Stimulated activated CD4-positive, alpha-beta T cell treated with anti-CD3 and anti-CD28 coated beads, Interleukin-15, amount 100 ng/mL, for 1 hour (primary cell): ENCODE data around the gene SDK1.

Experiments used
- DNase-seq, 2 donors: peaks; one replicate each; pipeline ENCODE4 v3.0.0-alpha.2; 2020; ENCODE audit warnings: low read depth in 1 of 2, low spot score in 1 of 2

The SDK1 gene

GRCh38 chr7:4167385-4167910 is 866.4 kb downstream of the SDK1 start:
- no peak for DNase-seq

DNA sequence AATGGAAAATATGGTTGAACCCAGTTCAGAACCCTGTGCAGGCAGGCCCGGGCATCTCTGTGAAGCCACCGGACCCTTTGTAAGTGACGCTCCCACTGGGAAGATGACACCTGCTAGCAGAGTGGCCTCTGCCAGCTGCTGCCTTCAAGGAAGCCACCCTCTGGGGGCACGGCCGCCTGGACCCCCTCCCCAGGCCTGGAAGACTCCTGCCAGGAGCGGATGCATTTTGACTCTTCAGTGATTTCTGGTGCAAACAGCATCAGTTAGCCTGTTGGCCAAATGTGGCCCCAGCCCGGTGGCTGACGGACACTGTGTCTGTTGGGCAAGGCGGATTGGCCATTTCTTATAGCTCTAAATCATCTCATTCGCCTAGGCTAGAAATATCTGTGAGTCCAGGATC is 867.0 kb downstream of the SDK1 start:
- DNase-seq = no peak

GRCh38 chr7:4168541-4168940 is 867.5 kb downstream of the SDK1 start:
- DNase-seq = no peak

- no peak for DNase-seq
These were observed 868.4 kb downstream of the SDK1 start for GRCh38 chr7:4169455-4169854.

- no peak for DNase-seq
These were observed 870.1 kb downstream of the SDK1 start for GRCh38 chr7:4170997-4171786.

DNA sequence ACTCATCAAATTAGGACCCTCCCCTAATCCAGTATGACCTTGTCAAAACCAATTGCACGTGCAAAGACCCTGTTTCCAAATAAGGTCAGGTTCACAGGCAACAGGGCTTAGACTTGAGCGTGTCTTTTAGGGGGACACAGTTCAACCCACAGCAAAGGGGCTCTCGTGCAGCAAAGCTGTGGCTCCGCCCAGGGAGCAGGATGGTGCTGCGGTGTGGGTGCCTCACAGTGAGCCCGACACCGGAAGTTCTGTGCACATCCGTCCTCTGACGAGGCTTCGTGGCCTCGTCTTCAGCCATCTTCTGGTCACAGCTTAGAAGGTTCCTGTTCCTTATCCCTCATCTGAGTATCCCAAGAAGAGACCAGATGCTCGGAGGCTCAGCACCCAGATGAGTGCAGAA is 871.8 kb downstream of the SDK1 start:
- DNase-seq = no peak

GRCh38 chr7:4173615-4174014 is 872.6 kb downstream of the SDK1 start:
- DNase-seq = no peak

- no peak for DNase-seq
These were observed 873.0 kb downstream of the SDK1 start for GRCh38 chr7:4174016-4174415.

DNA sequence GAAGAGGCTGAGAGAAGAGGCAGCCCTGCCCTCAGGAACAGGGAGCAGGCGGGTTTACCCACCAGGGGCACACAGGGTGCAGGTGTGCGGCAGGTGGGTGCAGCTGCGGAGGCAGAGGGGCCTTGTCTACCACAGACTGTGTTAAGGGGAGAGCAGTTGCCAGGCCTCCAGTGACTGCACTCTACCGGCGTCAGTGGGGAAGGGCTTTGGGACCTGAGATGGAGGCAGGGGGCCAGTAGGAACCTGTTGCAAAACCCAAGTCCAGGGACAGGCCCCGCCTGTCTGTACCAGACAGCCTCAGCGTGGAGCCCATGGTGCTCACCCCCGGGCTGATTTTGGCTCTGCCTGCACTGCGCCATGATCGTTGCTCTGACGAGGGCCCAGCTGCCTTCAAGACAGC is 873.4 kb downstream of the SDK1 start:
- DNase-seq = no peak

GRCh38 chr7:4174884-4175283 is 873.8 kb downstream of the SDK1 start:
- DNase-seq = no peak

DNA sequence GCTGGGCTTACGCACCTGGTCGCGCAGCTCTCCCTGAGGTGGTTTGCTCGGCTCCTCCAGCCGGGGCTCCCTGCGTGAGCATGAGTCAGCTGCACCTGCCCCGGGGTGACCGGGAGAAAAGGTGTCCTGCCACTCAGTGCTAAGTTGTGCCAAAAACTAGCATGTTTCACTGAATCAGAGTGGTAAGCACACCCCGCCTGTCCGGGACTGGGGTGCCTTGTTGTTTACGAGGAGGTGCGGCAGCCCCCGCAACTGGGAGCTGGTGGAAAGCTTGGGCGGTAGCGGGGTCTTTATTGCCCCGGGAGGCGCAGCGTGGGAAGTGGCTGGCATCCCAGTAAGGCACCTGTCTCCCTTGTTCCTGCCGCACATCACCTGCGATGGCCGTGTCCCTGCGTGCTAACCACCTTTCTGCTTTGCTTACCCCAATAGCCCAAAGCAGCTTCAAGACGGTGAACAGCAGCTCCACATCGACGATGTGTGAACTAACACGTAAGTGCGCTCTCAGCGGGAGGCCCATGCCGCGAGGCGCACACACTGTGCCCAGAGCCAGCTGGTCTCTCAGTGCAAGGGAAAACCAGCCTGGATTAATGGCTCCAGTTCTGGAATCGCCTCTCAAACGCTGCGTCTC is 874.4 kb downstream of the SDK1 start:
- no peak for DNase-seq

DNA sequence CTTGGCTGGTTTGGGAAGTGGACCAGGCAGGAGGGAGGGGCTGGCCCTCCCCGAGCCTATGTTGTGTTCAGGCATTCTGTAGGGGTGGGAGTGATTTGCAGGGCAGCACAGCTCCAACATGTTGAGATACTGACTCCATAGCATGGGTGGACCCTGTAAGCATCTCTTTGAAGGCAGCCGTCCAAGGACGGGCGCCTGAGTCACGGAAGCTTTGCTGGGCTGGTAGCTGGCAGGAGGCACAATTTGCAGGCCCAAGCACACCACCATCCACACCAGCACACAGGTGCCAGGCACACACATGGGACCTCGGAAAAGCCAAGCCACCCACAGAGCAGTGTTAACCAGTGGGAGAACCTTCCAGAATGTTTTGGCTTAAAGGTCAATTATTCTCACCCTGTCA is 875.9 kb downstream of the SDK1 start:
- DNase-seq = no peak

GRCh38 chr7:4178416-4178815 is 877.4 kb downstream of the SDK1 start:
- DNase-seq = no peak

GRCh38 chr7:4178916-4179687 is 878.0 kb downstream of the SDK1 start:
- no peak for DNase-seq

DNA sequence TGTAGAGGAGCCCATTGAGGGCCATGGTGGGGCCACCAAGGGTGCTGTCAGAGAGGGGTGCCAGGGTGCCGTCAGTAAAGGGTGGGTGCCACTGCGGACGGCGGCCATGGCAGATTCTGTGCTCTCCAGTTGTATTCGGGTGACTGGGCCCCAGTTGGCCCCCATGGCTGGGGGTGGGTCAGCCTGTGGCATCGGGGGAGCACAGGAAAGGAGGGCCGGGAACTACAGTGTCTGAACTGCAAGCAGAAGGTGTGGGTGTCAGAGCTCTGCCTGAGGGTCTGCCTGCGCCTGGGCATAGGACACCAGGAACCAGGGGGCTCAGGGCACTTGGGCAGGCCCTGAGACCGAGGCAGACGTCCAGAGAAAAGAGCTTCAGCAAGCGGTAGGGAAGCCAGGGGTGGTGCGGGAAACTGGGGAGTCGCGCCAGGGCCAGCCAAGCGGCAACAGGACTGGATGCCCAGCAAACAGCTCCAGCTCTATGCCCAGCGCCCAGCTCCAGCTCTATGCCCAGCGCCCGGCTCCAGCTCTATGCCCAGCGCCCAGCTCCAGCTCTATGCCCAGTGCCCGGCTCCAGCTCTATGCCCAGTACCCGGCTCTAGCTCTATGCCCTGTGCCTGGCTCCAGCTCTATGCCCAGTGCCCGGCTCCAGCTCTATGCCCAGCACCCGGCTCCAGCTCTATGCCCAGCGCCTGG is 878.8 kb downstream of the SDK1 start:
- DNase-seq = no peak

- DNase-seq = no peak
These were observed 880.4 kb downstream of the SDK1 start for GRCh38 chr7:4181446-4181845.

DNA sequence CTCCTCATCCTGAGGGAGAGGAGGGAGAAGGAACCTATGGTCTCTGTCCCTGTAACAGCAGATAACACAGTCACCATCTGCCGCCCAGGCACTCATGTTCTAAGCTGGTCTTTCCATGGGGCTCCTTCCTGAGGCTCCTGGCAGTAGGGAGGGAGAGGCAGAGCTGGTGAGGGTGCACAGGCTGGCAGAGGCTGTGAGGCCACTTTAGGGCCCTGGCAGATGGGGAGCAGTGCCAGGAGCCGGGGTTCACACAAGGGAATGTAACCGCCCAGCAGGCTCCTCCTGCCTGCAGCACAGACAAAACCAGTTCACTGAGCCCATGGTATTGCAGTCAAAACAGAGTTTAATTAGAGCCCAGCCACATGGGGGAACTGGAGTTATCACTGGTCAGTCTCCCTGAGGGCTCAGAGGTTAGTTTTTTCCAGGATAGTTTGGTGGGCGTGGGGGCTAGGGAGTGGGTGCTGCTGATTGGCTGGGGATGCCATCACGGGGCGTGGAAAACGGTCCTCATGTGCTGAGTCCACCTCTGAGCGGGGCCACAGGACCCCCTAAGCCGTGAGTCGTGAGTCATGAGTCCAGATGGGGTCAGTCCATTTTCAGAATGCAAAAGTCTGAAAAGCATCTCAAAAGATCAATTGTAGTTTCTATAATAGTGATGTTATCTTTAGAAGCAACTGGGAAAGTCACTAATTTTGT is 881.7 kb downstream of the SDK1 start:
- DNase-seq = no peak

GRCh38 chr7:4184653-4185052 is 883.6 kb downstream of the SDK1 start:
- DNase-seq = no peak

- DNase-seq = no peak
These were observed 884.1 kb downstream of the SDK1 start for GRCh38 chr7:4185136-4185535.

- no peak for DNase-seq
These were observed 884.9 kb downstream of the SDK1 start for GRCh38 chr7:4185721-4186512.
